Esophagus muscularis mucosa (tissue), 4 donors: ENCODE measurements around the gene SCN8A. TPM values are rescaled to one million over a fixed set of nuclear protein-coding genes. Genes with fewer than 3 reads are reported as not detected.

Source experiments
- DNase-seq: peaks from one replicate; pipeline ENCODE4 v3.0.0-alpha.2; 2017; ENCODE audit errors: extremely low spot score
- H3K27ac ChIP-seq, 4 donors: fragments of 200-600 bp; sonication (generic); replicated peaks in 1 of 4; 1 replicate in 3 of 4; 2 replicates in 1 of 4; pipeline ENCODE4 v1.5.1; 2016 to 2019; ENCODE audit warnings: mild to moderate bottlenecking in 1 of 4
- H3K27me3 ChIP-seq, 4 donors: fragments of 200-600 bp; sonication (generic); one replicate each; pipeline versions ENCODE4 v1.5.1 to v1.6.0; 2016 to 2019
- H3K36me3 ChIP-seq, 4 donors: fragments of 200-600 bp; sonication (generic); one replicate each; pipeline ENCODE4 v1.5.1; 2016 to 2019
- H3K4me1 ChIP-seq, 4 donors: fragments of 200-600 bp; sonication (generic); one replicate each; pipeline ENCODE4 v1.5.1; 2016 to 2019
- H3K4me3 ChIP-seq, 4 donors: fragments of 200-600 bp; sonication (generic); 1 replicate in 2 of 4; 2 replicates in 2 of 4; pipeline ENCODE4 v1.5.1; 2016 to 2019; ENCODE audit warnings: mild to moderate bottlenecking in 4 of 4, moderate library complexity in 1 of 4
- H3K9me3 ChIP-seq, 4 donors: fragments of 200-600 bp; sonication (generic); 1 replicate in 3 of 4; 2 replicates in 1 of 4; pipeline ENCODE4 v1.5.1; 2016 to 2019
- EP300 ChIP-seq: sonication (generic); formaldehyde crosslinking; IDR thresholded peaks from one replicate; pipeline ENCODE4 v1.6.1; 2017; ENCODE audit warnings: antibody characterized with exemption
- POLR2A ChIP-seq: fragments of 450-650 bp; IDR thresholded peaks from one replicate; pipeline ENCODE4 v1.6.1; 2017; ENCODE audit warnings: antibody characterized with exemption, moderate library complexity, mild to moderate bottlenecking, low read depth
- POLR2AphosphoS5 ChIP-seq, 2 donors: sonication (generic); formaldehyde crosslinking; IDR thresholded peaks; one replicate each; pipeline ENCODE4 v1.6.1; 2017; ENCODE audit warnings: antibody characterized with exemption in 2 of 2
- WGBS: methylation state at CpG from one replicate; pipeline ENCODE4 v1.1.5; 2018; 5-methylcytosine and 5-hydroxymethylcytosine counted together
- intact Hi-C: fragments of 100-400 bp; cut with DNase I; formaldehyde crosslinking; loops from one replicate; pipeline ENCODE4 v1.15.1; 2023
- total RNA-seq, 4 donors: library from RNA; depleted of rRNA; stranded (reverse); fragments of >200 nt; gene quantifications; one replicate each; pipeline versions ENCODE4 v1.1.0 to v1.2.1, GENCODE V29; 2016
- TF ChIP-seq, protein P1 (sequence below), 3 experiments: fragments of 200-600 bp in 2 of 3; fragments of 450-650 bp in 1 of 3; sonication (generic) in 2 of 3; IDR thresholded peaks; one replicate each; pipeline ENCODE4 v1.5.1; 2017 to 2019; ENCODE audit warnings: antibody characterized with exemption in 3 of 3, mild to moderate bottlenecking in 2 of 3, moderate library complexity in 1 of 3

Gene SCN8A
- total RNA-seq, 4 donors from 2014 or later, result 0.26 to 0.42 (median 0.31) TPM

- intact Hi-C loops, result no loop called here
- Histone ChIP-seq H3K4me1 (peaks cover 0 to 8% (median 8%) of the 10 kb centered on the region in 4 donors), H3K36me3 (no peaks in the 10 kb centered on the region), H3K4me3 (no peak overlapping the region), H3K27ac (no peak overlapping the region), H3K27me3 (peaks cover 0 to 82% (median 1%) of the 10 kb centered on the region in 4 donors), H3K9me3 (no peaks in the 10 kb centered on the region)
- no peak for DNase-seq
- 77% methylated on average over 7 of the region's 7 CpGs for WGBS
- TF ChIP-seq POLR2AphosphoS5 (IDR thresholded peaks at IDR 0.05) (no peak), EP300 (no peak), POLR2A (no peak)
- TF ChIP-seq, protein P1, sequence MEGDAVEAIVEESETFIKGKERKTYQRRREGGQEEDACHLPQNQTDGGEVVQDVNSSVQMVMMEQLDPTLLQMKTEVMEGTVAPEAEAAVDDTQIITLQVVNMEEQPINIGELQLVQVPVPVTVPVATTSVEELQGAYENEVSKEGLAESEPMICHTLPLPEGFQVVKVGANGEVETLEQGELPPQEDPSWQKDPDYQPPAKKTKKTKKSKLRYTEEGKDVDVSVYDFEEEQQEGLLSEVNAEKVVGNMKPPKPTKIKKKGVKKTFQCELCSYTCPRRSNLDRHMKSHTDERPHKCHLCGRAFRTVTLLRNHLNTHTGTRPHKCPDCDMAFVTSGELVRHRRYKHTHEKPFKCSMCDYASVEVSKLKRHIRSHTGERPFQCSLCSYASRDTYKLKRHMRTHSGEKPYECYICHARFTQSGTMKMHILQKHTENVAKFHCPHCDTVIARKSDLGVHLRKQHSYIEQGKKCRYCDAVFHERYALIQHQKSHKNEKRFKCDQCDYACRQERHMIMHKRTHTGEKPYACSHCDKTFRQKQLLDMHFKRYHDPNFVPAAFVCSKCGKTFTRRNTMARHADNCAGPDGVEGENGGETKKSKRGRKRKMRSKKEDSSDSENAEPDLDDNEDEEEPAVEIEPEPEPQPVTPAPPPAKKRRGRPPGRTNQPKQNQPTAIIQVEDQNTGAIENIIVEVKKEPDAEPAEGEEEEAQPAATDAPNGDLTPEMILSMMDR (IDR thresholded peaks at IDR 0.05), result no peak
Measured at GRCh38 chr12:51837286-51837685, 246.3 kb downstream of the SCN8A start.

GRCh38 chr12:51838036-51838435 is 247.0 kb downstream of the SCN8A start:
- peaks cover 0 to 82% (median 1%) of the 10 kb centered on the region in 4 donors for H3K27me3 ChIP-seq
- H3K4me3 ChIP-seq, result no peak overlapping the region
- H3K36me3 ChIP-seq, result no peaks in the 10 kb centered on the region
- 85% methylated on average over 4 of the region's 4 CpGs for WGBS
- H3K27ac ChIP-seq, result no peak overlapping the region
- peaks cover 0 to 8% (median under 1%) of the 10 kb centered on the region in 4 donors for H3K4me1 ChIP-seq
- DNase-seq, result no peak
- no peaks in the 10 kb centered on the region for H3K9me3 ChIP-seq
- intact Hi-C loops, result no loop called here
- TF ChIP-seq POLR2AphosphoS5 (IDR thresholded peaks at IDR 0.05), result no peak
- no peak for TF ChIP-seq POLR2A
- no peak for TF ChIP-seq EP300
- TF ChIP-seq, protein P1 (IDR thresholded peaks at IDR 0.05), result no peak

DNA sequence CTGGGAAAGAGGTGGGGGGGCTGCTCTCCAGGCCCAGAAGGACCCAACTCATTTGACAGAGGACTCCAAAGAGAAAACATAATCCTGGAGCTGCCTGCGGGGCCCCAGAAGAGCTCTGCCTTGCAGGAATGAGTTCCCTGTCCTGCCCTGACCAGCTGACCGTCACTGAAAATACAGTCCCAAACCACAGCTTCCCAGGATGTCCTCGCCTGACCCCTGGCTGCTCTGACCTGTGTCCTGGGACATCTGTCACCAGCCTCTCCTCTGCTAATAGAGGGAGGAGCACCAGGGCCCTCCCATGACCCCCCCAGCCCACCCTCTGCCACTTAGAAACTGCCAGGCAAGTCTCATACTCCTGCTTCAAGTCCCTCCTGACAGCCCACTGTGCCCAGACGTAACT is 247.7 kb downstream of the SCN8A start:
- H3K27me3 ChIP-seq, result peaks cover 0 to 82% (median 3%) of the 10 kb centered on the region in 4 donors
- no peak for DNase-seq
- intact Hi-C loops, result no loop called here
- H3K9me3 ChIP-seq, result no peaks in the 10 kb centered on the region
- H3K36me3 ChIP-seq, result no peaks in the 10 kb centered on the region
- H3K27ac ChIP-seq, result no peak overlapping the region
- TF ChIP-seq POLR2A, result no peak
- TF ChIP-seq EP300, result no peak
- no peak for TF ChIP-seq POLR2AphosphoS5 (IDR thresholded peaks at IDR 0.05)
- TF ChIP-seq, protein P1 (IDR thresholded peaks at IDR 0.05), result no peak
- H3K4me3 ChIP-seq, result no peak overlapping the region
- WGBS, result 61% methylated on average over 4 of the region's 4 CpGs
- peaks cover 0 to 8% (median 0%) of the 10 kb centered on the region in 4 donors for H3K4me1 ChIP-seq

- Histone ChIP-seq H3K27me3 (peaks cover 0 to 82% (median 4%) of the 10 kb centered on the region in 4 donors), H3K4me3 (no peak overlapping the region)
- intact Hi-C loops, result no loop called here
Measured at GRCh38 chr12:51839310-51839947, 248.4 kb downstream of the SCN8A start.

More at GRCh38 chr12:51839310-51839947, 248.4 kb downstream of the SCN8A start:
- TF ChIP-seq, protein P1 (IDR thresholded peaks at IDR 0.05), result no peak
- TF ChIP-seq POLR2A, result no peak
- TF ChIP-seq POLR2AphosphoS5 (IDR thresholded peaks at IDR 0.05), result no peak
- no peak for TF ChIP-seq EP300
- DNase-seq, result no peak
- Histone ChIP-seq H3K36me3 (no peaks in the 10 kb centered on the region), H3K4me1 (peaks cover 0 to 8% (median 0%) of the 10 kb centered on the region in 4 donors), H3K27ac (no peak overlapping the region), H3K9me3 (no peaks in the 10 kb centered on the region)
- WGBS, result 85% methylated on average over 5 of the region's 5 CpGs
